AG04450 (cell line): ENCODE results near the gene GDPD2. TPM values are rescaled to one million over a fixed set of nuclear protein-coding genes. Genes with fewer than 3 reads are reported as not detected.
"Not testable (repeated sequence)": the region's sequence is repeated elsewhere in the genome, so short reads cannot be mapped to it uniquely, and the experiment has no call there.

ENCODE experiments used
- CTCF ChIA-PET: fragments of 300-600, 350-600 bp; formaldehyde crosslinking; extraction: SDS; loops from one replicate; lab custom pipeline; 2022; ENCODE audit warnings: antibody characterized with exemption, inconsistent platforms; lab: Charles Lee
- POLR2A ChIA-PET: fragments of 350-600 bp; formaldehyde crosslinking; extraction: SDS; loops from one replicate; lab custom pipeline; 2021; ENCODE audit warnings: antibody characterized with exemption, inconsistent platforms; lab: Yijun Ruan, JAX
- DNase-seq: peaks from one replicate; pipeline ENCODE4 v3.0.0-alpha.2; 2011; ENCODE audit warnings: low read depth, low spot score
- H3K27ac ChIP-seq: one replicate; pipeline ENCODE4 v1.5.1; 2012; ENCODE audit warnings: low read depth, low read length, control low read depth
- H3K27me3 ChIP-seq: one replicate; pipeline ENCODE4 v1.6.0; 2012; ENCODE audit warnings: low read length; ENCODE audit not compliant: control insufficient read depth, insufficient read depth
- H3K4me3 ChIP-seq: 2 replicates; pipeline ENCODE4 v1.5.1; 2011; ENCODE audit warnings: mild to moderate bottlenecking, low read depth, low read length, control low read depth
- H3K9me3 ChIP-seq: 2 replicates; pipeline ENCODE4 v1.5.1; 2012; ENCODE audit warnings: low read length; ENCODE audit not compliant: control insufficient read depth, insufficient read depth
- CTCF ChIP-seq: IDR thresholded peaks from 2 replicates; pipeline ENCODE4 v1.5.1; 2011; ENCODE audit warnings: low read depth, low read length, control low read depth, inconsistent platforms
- polyA minus RNA-seq: library from RNA; depleted of rRNA, polyadenylated mRNA; stranded (reverse); fragments of >200 nt; gene quantifications from 2 replicates; pipeline ENCODE4 v1.2.3, GENCODE V29; 2011; rRNA and poly(A)+ RNA removed
- polyA plus RNA-seq: library from polyadenylated mRNA; depleted of rRNA; stranded (reverse); fragments of >200 nt; gene quantifications from 2 replicates; pipeline ENCODE4 v1.2.3, GENCODE V29; 2011; rRNA removed

The GDPD2 gene
- polyA plus RNA-seq (not detected in 2 replicates), polyA minus RNA-seq (not detected in 2 replicates)

- no peak within 1 kb of the TSS for H3K27ac ChIP-seq
- no peaks in the 10 kb centered on the region for H3K27me3 ChIP-seq
- CTCF ChIA-PET, result interaction anchor here (0.7 to 1.9 kb wide), 5 partner anchors 10 to 290 kb away, joined by 3 to 10 read pairs (median 5); partner anchors contain the start of gene IGBP1
- POLR2A ChIA-PET, result no interaction called here
- DNase-seq, result no peak
- peak; percentile 27; the same call in 1 of the 2 replicates for TF ChIP-seq CTCF
- H3K4me3 ChIP-seq, result no peak within 1 kb of the TSS
- H3K9me3 ChIP-seq, result no peaks in the 10 kb centered on the region
Measured at GRCh38 chrX:70422851-70423341, at the start of gene GDPD2. GDPD2 (plus strand) TSS chrX:70423314; CDS start chrX:70424985, 1,671 bp downstream.

- ChIA-PET POLR2A (no interaction called here), CTCF (no interaction called here)
- TF ChIP-seq CTCF, result no peak
Measured at GRCh38 chrX:70386235-70386634, 36.9 kb upstream of the GDPD2 start.

GRCh38 chrX:70398899-70399298, 24.2 kb upstream of the GDPD2 start:
- DNase-seq, result no peak
- CTCF ChIA-PET, result no interaction called here

More at GRCh38 chrX:70386235-70386634, 36.9 kb upstream of the GDPD2 start:
- Histone ChIP-seq H3K27me3 (no peaks in the 10 kb centered on the region), H3K27ac (no peak overlapping the region), H3K9me3 (no peaks in the 10 kb centered on the region), H3K4me3 (no peak overlapping the region)
- no peak for DNase-seq

GRCh38 chrX:70400181-70400580, 22.9 kb upstream of the GDPD2 start:
- H3K9me3 ChIP-seq, H3K27me3 ChIP-seq, H3K4me3 ChIP-seq, CTCF ChIA-PET, POLR2A ChIA-PET, DNase-seq, H3K27ac ChIP-seq: not testable (repeated sequence)

More at GRCh38 chrX:70398899-70399298, 24.2 kb upstream of the GDPD2 start:
- Histone ChIP-seq H3K9me3 (no peaks in the 10 kb centered on the region), H3K27ac (no peak overlapping the region), H3K27me3 (no peaks in the 10 kb centered on the region), H3K4me3 (no peak overlapping the region)
- no peak for TF ChIP-seq CTCF
- POLR2A ChIA-PET, result no interaction called here

GRCh38 chrX:70402721-70403120, 20.4 kb upstream of the GDPD2 start:
- Histone ChIP-seq H3K27ac (no peak overlapping the region), H3K4me3 (no peak overlapping the region), H3K27me3 (no peaks in the 10 kb centered on the region), H3K9me3 (no peaks in the 10 kb centered on the region)
- DNase-seq, result no peak
- ChIA-PET CTCF (no interaction called here), POLR2A (interaction anchor here (0.6 kb wide), 1 partner anchor 1002 kb away, joined by 10 read pairs; no protein-coding TSS in a partner anchor)
- TF ChIP-seq CTCF, result no peak
